Ovary (tissue), 3 donors: ENCODE results near the gene AP1S2.

Source experiments
- EP300 ChIP-seq: sonication (generic); formaldehyde crosslinking; IDR thresholded peaks from one replicate; pipeline ENCODE4 v1.6.1; 2017; ENCODE audit warnings: antibody characterized with exemption
- POLR2A ChIP-seq: fragments of 450-650 bp; IDR thresholded peaks from one replicate; pipeline ENCODE4 v1.6.1; 2017; ENCODE audit warnings: antibody characterized with exemption, mild to moderate bottlenecking, moderate library complexity
- TF ChIP-seq, protein P1 (sequence below), 3 donors: fragments of 450-650 bp in 2 of 3; fragments of 200-600 bp in 1 of 3; IDR thresholded peaks; one replicate each; pipeline versions ENCODE4 v1.5.1 to v1.8.0; 2016 to 2022; ENCODE audit warnings: antibody characterized with exemption in 3 of 3, mild to moderate bottlenecking in 1 of 3
- donor health status: DM: no; HTN: no; CAD: no.

DNA sequence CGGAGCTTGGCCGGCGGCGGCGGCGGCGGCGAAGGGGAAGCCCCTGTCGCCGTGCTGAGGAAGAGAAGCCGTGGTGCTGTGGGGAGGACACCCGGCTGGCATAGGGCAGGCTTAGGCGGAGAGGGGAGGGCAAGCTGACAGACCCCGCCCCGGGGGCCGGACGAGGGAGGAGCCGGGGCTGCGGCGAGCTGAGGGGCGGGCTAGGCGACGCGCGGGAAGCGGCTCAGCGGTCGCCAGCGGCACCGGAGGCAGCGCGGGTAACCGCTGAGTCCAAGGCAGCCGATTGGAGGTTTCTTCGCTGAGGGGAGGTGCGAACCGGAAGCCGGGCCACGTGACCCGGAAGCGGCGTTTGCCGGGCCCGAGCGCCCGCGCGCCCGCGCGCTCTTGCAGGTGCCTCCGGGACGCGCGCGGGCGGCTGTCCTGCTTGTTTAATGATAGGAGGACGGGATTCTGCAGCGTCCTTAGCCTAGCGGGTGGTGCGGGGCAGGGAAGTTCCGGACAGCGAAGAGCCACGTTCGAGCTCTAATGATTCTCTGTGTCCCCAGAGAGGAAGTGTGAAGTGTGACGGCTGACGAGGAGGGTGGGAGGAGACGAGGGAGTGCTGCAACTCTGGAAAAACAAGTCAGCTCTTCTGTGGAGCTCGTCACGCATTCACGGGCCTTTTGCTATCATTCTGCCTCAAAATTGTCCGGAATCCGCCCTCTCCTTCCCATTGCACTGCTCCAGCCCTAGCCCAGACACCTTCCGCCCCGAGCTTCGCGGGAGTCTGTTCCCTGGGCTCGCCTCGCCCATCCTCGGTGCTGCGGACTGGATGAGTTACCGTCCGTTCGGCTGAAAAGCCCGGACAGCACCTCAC lies at the start of gene AP1S2:
- TF ChIP-seq, protein P1, sequence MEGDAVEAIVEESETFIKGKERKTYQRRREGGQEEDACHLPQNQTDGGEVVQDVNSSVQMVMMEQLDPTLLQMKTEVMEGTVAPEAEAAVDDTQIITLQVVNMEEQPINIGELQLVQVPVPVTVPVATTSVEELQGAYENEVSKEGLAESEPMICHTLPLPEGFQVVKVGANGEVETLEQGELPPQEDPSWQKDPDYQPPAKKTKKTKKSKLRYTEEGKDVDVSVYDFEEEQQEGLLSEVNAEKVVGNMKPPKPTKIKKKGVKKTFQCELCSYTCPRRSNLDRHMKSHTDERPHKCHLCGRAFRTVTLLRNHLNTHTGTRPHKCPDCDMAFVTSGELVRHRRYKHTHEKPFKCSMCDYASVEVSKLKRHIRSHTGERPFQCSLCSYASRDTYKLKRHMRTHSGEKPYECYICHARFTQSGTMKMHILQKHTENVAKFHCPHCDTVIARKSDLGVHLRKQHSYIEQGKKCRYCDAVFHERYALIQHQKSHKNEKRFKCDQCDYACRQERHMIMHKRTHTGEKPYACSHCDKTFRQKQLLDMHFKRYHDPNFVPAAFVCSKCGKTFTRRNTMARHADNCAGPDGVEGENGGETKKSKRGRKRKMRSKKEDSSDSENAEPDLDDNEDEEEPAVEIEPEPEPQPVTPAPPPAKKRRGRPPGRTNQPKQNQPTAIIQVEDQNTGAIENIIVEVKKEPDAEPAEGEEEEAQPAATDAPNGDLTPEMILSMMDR (IDR thresholded peaks at IDR 0.05), result no peak
- TF ChIP-seq POLR2A (peak; percentile 31), EP300 (no peak)
